ENCODE measurements around the gene FEV.
A peak's percentile ranks its signal among the peaks of the same experiment; 100 is the strongest.

The FEV gene

DNA sequence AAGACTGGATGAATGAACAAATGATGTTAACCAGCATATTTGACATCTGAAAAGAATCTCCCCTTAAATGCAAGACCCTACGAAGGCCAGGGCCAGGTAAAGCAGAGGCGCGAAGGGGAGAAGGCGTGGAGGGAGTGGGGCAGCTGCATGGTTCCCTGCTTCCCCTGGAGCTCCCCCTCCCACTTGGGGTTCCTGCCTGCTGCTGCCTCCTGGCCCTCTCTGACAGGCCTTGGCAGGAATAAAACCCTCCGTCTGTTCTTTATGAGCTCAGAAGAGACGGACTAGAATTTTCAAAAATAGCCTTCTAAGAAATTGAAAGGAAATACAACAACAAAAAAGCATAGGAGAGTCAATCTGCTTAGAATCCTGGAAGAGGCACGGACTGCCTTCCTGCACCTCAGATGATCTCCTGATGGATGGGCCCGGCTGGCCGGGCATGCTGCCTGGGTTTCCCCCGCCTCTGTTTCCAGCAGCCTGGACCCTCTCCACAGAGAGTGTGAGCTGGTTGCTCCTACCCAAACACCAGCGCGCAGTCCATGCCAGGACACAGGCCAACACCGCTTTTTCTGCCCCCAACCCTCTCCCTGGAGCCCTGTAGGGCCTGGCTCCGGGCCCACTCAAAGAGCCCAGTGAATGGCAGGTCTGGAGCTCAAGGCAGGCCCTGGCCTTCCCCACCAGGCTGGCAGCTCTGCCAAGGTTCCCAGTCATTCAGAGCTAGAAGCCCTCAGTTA, 32.4 kb upstream of the FEV start:
- no peak for TF ChIP-seq EZH2 (optimal IDR thresholded peaks at IDR 0.05; ENCODE audit: low read depth, low read length)
- TF ChIP-seq, protein P1, sequence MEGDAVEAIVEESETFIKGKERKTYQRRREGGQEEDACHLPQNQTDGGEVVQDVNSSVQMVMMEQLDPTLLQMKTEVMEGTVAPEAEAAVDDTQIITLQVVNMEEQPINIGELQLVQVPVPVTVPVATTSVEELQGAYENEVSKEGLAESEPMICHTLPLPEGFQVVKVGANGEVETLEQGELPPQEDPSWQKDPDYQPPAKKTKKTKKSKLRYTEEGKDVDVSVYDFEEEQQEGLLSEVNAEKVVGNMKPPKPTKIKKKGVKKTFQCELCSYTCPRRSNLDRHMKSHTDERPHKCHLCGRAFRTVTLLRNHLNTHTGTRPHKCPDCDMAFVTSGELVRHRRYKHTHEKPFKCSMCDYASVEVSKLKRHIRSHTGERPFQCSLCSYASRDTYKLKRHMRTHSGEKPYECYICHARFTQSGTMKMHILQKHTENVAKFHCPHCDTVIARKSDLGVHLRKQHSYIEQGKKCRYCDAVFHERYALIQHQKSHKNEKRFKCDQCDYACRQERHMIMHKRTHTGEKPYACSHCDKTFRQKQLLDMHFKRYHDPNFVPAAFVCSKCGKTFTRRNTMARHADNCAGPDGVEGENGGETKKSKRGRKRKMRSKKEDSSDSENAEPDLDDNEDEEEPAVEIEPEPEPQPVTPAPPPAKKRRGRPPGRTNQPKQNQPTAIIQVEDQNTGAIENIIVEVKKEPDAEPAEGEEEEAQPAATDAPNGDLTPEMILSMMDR (IDR thresholded peaks at IDR 0.05; ENCODE audit: low read length), result no peak
- TF ChIP-seq EZH2phosphoT487 (IDR thresholded peaks at IDR 0.05; ENCODE audit: low read length), result no peak
- no peak overlapping the region for H3K27ac ChIP-seq (ENCODE audit: low read length)

DNA sequence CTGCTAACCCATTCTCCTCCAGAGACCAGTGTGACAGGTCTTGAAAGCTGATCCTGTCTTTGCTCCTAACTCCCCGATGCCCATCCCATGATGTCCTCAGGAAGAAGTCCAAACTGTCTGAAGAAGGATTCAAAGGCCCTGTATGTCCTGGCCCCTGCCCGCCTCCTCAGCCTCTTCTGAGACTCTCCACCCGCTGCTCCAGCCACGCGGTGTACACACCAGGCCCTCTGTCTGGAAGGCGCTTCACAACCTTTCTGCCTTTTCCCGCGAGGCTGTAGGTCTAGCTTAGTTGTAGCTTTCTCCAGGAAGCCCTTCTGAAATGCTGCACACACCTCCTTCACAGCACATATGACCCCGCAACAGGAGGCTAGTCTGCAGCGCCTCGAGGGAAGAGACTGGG, 31.7 kb upstream of the FEV start:
- Histone ChIP-seq H2AFZ (ENCODE audit: low read length) (no peak overlapping the region), H3K4me1 (ENCODE audit: low read length) (no peaks in the 10 kb centered on the region), H3K36me3 (replicated peaks; ENCODE audit: insufficient read depth, low read length) (no peaks in the 10 kb centered on the region), H3K27ac (ENCODE audit: low read length) (no peak overlapping the region), H3K9me3 (replicated peaks; ENCODE audit: insufficient read depth, low read length) (no peaks in the 10 kb centered on the region), H3K9ac (ENCODE audit: low read length) (no peak overlapping the region), H3K79me2 (ENCODE audit: low read length) (no peaks in the 10 kb centered on the region), H3F3A (ENCODE audit: insufficient read depth, low read length) (no peaks in the 10 kb centered on the region), H3K9me2 (replicated peaks; ENCODE audit: insufficient read depth, low read length) (no peaks in the 10 kb centered on the region), H3K27me3 (replicated peaks; ENCODE audit: insufficient read depth, low read length) (peaks cover 89% of the 10 kb centered on the region), H3K4me3 (ENCODE audit: low read length) (no peak overlapping the region), H4K20me1 (ENCODE audit: insufficient read depth, low read length) (no peaks in the 10 kb centered on the region), H3K4me2 (ENCODE audit: low read depth, low read length) (no peak overlapping the region)
- DNase-seq, result peak; percentile 5
- no peak for TF ChIP-seq EZH2 (optimal IDR thresholded peaks at IDR 0.05; ENCODE audit: low read depth, low read length)
- no peak for TF ChIP-seq EZH2phosphoT487 (IDR thresholded peaks at IDR 0.05; ENCODE audit: low read length)
- TF ChIP-seq, protein P1 (IDR thresholded peaks at IDR 0.05; ENCODE audit: low read length), result no peak

More for the DNA sequence above, 32.4 kb upstream of the FEV start:
- no peaks in the 10 kb centered on the region for H3K36me3 ChIP-seq (replicated peaks; ENCODE audit: insufficient read depth, low read length)
- no peak overlapping the region for H2AFZ ChIP-seq (ENCODE audit: low read length)
- peak; percentile 2 for DNase-seq
- H3F3A ChIP-seq (ENCODE audit: insufficient read depth, low read length), result no peaks in the 10 kb centered on the region
- H3K9ac ChIP-seq (ENCODE audit: low read length), result no peak overlapping the region
- no peaks in the 10 kb centered on the region for H3K79me2 ChIP-seq (ENCODE audit: low read length)
- H3K27me3 ChIP-seq (replicated peaks; ENCODE audit: insufficient read depth, low read length), result peaks cover 93% of the 10 kb centered on the region
- H3K4me1 ChIP-seq (ENCODE audit: low read length), result no peaks in the 10 kb centered on the region
- no peak overlapping the region for H3K4me3 ChIP-seq (ENCODE audit: low read length)
- H3K9me2 ChIP-seq (replicated peaks; ENCODE audit: insufficient read depth, low read length), result no peaks in the 10 kb centered on the region
- H4K20me1 ChIP-seq (ENCODE audit: insufficient read depth, low read length), result no peaks in the 10 kb centered on the region
- H3K9me3 ChIP-seq (replicated peaks; ENCODE audit: insufficient read depth, low read length), result no peaks in the 10 kb centered on the region
- H3K4me2 ChIP-seq (ENCODE audit: low read depth, low read length), result no peak overlapping the region

DNA sequence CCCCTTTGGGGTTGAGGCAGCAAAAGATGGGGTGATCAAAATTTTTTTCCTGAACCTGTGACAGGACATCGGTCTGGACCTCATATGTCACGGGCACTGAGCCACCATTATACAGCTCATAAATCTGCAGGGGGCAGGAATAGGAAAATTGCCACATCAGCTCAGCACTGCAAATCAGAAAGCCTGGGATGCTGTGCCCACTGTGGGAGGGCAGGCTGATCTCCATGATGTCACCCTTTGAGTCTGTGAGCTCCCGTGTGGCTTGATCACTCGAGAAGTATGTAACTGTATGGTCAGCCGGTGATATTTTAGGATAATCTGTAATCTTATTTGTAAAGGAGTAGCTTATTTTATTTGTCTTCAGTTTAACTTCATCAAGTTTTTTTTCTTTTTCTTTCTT, 25.9 kb upstream of the FEV start:
- Histone ChIP-seq H3K9me3 (replicated peaks; ENCODE audit: insufficient read depth, low read length) (no peaks in the 10 kb centered on the region), H3K9ac (ENCODE audit: low read length) (no peak overlapping the region), H3K36me3 (replicated peaks; ENCODE audit: insufficient read depth, low read length) (no peaks in the 10 kb centered on the region), H3K4me3 (ENCODE audit: low read length) (no peak overlapping the region), H3K9me2 (replicated peaks; ENCODE audit: insufficient read depth, low read length) (no peaks in the 10 kb centered on the region), H3K27ac (ENCODE audit: low read length) (no peak overlapping the region), H2AFZ (ENCODE audit: low read length) (no peak overlapping the region), H3K79me2 (ENCODE audit: low read length) (no peaks in the 10 kb centered on the region), H3F3A (ENCODE audit: insufficient read depth, low read length) (no peaks in the 10 kb centered on the region), H4K20me1 (ENCODE audit: insufficient read depth, low read length) (no peaks in the 10 kb centered on the region), H3K4me2 (ENCODE audit: low read depth, low read length) (no peak overlapping the region), H3K27me3 (replicated peaks; ENCODE audit: insufficient read depth, low read length) (peaks cover 59% of the 10 kb centered on the region), H3K4me1 (ENCODE audit: low read length) (no peaks in the 10 kb centered on the region)
- no peak for TF ChIP-seq EZH2phosphoT487 (IDR thresholded peaks at IDR 0.05; ENCODE audit: low read length)
- TF ChIP-seq, protein P1 (IDR thresholded peaks at IDR 0.05; ENCODE audit: low read length), result no peak
- no peak for TF ChIP-seq EZH2 (optimal IDR thresholded peaks at IDR 0.05; ENCODE audit: low read depth, low read length)
- DNase-seq, result no peak
